GM23338 (cell line): ENCODE measurements around the gene WBP2. TPM values are rescaled to one million over a fixed set of nuclear protein-coding genes. Genes with fewer than 3 reads are reported as not detected.

Experiments used
- ATAC-seq: fragments of 200-7000 bp; cut with Tn5 transposase; 3 replicates; pipeline ENCODE4 v1.9.1; 2020
- DNase-seq: peaks from one replicate; pipeline ENCODE4 v3.0.0-alpha.2; 2015; ENCODE audit warnings: low spot score
- H2AFZ ChIP-seq: fragments of 200-600 bp; sonication (generic); 2 replicates; pipeline ENCODE4 v1.8.0; 2016; ENCODE audit warnings: antibody characterized with exemption, mild to moderate bottlenecking, moderate library complexity
- H3F3A ChIP-seq: fragments of 200-600 bp; sonication (generic); replicated peaks from 2 replicates; pipeline ENCODE4 v1.8.0; 2017; ENCODE audit warnings: antibody characterized with exemption, mixed run types, low read depth
- H3K27ac ChIP-seq: fragments of 200-600 bp; sonication (generic); 2 replicates; pipeline ENCODE4 v1.6.1; 2016; ENCODE audit warnings: low read depth
- H3K27me3 ChIP-seq: fragments of 200-600 bp; sonication (generic); 2 replicates; pipeline ENCODE4 v1.8.0; 2016; ENCODE audit warnings: mild to moderate bottlenecking, mixed run types, moderate library complexity; ENCODE audit not compliant: insufficient read depth
- H3K36me3 ChIP-seq: fragments of 200-600 bp; sonication (generic); 2 replicates; pipeline ENCODE4 v1.8.0; 2016; ENCODE audit warnings: mild to moderate bottlenecking; ENCODE audit not compliant: insufficient read depth
- H3K4me1 ChIP-seq: fragments of 200-600 bp; sonication (generic); 2 replicates; pipeline ENCODE4 v1.8.0; 2016; ENCODE audit warnings: mild to moderate bottlenecking, moderate library complexity; ENCODE audit not compliant: insufficient read depth
- H3K4me2 ChIP-seq: fragments of 200-600 bp; sonication (generic); 2 replicates; pipeline ENCODE4 v1.7.1; 2017; ENCODE audit warnings: mixed run types
- H3K4me3 ChIP-seq: fragments of 200-600 bp; sonication (generic); 2 replicates; pipeline ENCODE4 v1.6.1; 2016; ENCODE audit warnings: mixed run types
- H3K79me2 ChIP-seq: fragments of 200-600 bp; sonication (generic); replicated peaks from 2 replicates; pipeline ENCODE4 v1.8.0; 2017; ENCODE audit warnings: mild to moderate bottlenecking; ENCODE audit not compliant: insufficient read depth
- H3K9me2 ChIP-seq: fragments of 200-600 bp; sonication (generic); 2 replicates; pipeline ENCODE4 v1.8.0; 2017; ENCODE audit not compliant: insufficient read depth
- H4K20me1 ChIP-seq: fragments of 200-600 bp; sonication (generic); replicated peaks from 2 replicates; pipeline ENCODE4 v1.8.0; 2017; ENCODE audit warnings: mild to moderate bottlenecking; ENCODE audit not compliant: insufficient read depth
- H3K27ac Mint-ChIP-seq: 2 replicates; pipeline ENCODE4 v1.8.0; 2020; ENCODE audit warnings: inconsistent platforms, mild to moderate bottlenecking, moderate library complexity, mixed read lengths
- H3K27me3 Mint-ChIP-seq: 3 replicates; pipeline ENCODE4 v1.8.0; 2022; ENCODE audit warnings: low read depth, mild to moderate bottlenecking, moderate library complexity, mixed read lengths, inconsistent platforms; ENCODE audit not compliant: insufficient read depth, poor library complexity
- H3K36me3 Mint-ChIP-seq: 3 replicates; pipeline ENCODE4 v1.8.0; 2021; ENCODE audit warnings: low read depth, mild to moderate bottlenecking, inconsistent platforms, moderate library complexity, mixed read lengths
- H3K4me1 Mint-ChIP-seq: 3 replicates; pipeline ENCODE4 v1.8.0; 2020; ENCODE audit warnings: mild to moderate bottlenecking, inconsistent platforms, mixed read lengths
- H3K4me3 Mint-ChIP-seq: 3 replicates; pipeline ENCODE4 v1.8.0; 2021; ENCODE audit warnings: moderate library complexity, mild to moderate bottlenecking, inconsistent platforms, mixed read lengths
- H3K9me3 Mint-ChIP-seq: 3 replicates; pipeline ENCODE4 v1.8.0; 2020; ENCODE audit warnings: moderate library complexity, mild to moderate bottlenecking, inconsistent platforms, mixed read lengths
- CTCF ChIP-seq, 2 experiments: fragments of 200-600 bp in 1 of 2; sonication (generic) in 1 of 2; conservative IDR thresholded peaks; 2 replicates each; pipeline versions ENCODE4 v1.5.1 to v1.6.1; 2016 to 2017; ENCODE audit warnings: antibody characterized with exemption in 2 of 2, low read depth in 2 of 2, mild to moderate bottlenecking in 2 of 2, moderate library complexity in 1 of 2
- ETS1 ChIP-seq: IDR thresholded peaks from 2 replicates; pipeline ENCODE4 v1.6.1; 2016; ENCODE audit warnings: antibody characterized with exemption
- EZH2 ChIP-seq: fragments of 200-600 bp; sonication (generic); IDR thresholded peaks from one replicate; pipeline ENCODE4 v1.8.0; 2017; ENCODE audit warnings: antibody characterized with exemption, mild to moderate bottlenecking, low read depth; ENCODE audit not compliant: unreplicated experiment
- EZH2phosphoT487 ChIP-seq: fragments of 200-600 bp; sonication (generic); IDR thresholded peaks from one replicate; pipeline ENCODE4 v1.8.1; 2018; ENCODE audit warnings: antibody characterized with exemption; ENCODE audit not compliant: unreplicated experiment
- JUNB ChIP-seq: IDR thresholded peaks from one replicate; pipeline ENCODE4 v1.6.1; 2016; ENCODE audit warnings: antibody characterized with exemption; ENCODE audit not compliant: unreplicated experiment
- NANOG ChIP-seq: IDR thresholded peaks from 2 replicates; pipeline ENCODE4 v1.6.1; 2016; ENCODE audit warnings: antibody characterized with exemption, borderline replicate concordance
- POLR2AphosphoS5 ChIP-seq: IDR thresholded peaks from 2 replicates; pipeline ENCODE4 v1.6.1; 2016; ENCODE audit warnings: antibody characterized with exemption, low read depth
- REST ChIP-seq: IDR thresholded peaks from one replicate; pipeline ENCODE4 v1.6.1; 2018; ENCODE audit warnings: antibody characterized with exemption; ENCODE audit not compliant: unreplicated experiment
- STAT1 ChIP-seq: IDR thresholded peaks from one replicate; pipeline ENCODE4 v1.6.1; 2016; ENCODE audit warnings: antibody characterized with exemption; ENCODE audit not compliant: unreplicated experiment
- ZNF114 ChIP-seq: fragments of 250-450 bp; sonication (Bioruptor Pico); IDR thresholded peaks from 2 replicates; pipeline ENCODE4 v1.5.0; 2020; ENCODE audit warnings: mild to moderate bottlenecking, moderate library complexity
- ZNF331 ChIP-seq: fragments of 250-450 bp; sonication (Bioruptor Pico); IDR thresholded peaks from 2 replicates; pipeline ENCODE4 v1.5.0; 2020; ENCODE audit warnings: low read depth, mild to moderate bottlenecking, moderate library complexity
- polyA plus RNA-seq: library from polyadenylated mRNA; unstranded; fragments of >200 nt; fragmentation: Nextera tagmentation; extraction: Ambion mirVana; gene quantifications from 2 replicates; pipeline ENCODE4 v1.2.1, GENCODE V29; 2016
- total RNA-seq: library from RNA; depleted of rRNA; stranded (reverse); fragments of >200 nt; shearing (Covaris generic); gene quantifications from 2 replicates; pipeline ENCODE4 v1.2.3, GENCODE V29; 2014

WBP2 gene
- total and polyA plus RNA-seq, 2 experiments from 2014 or later, result 36.2 to 63.5 TPM

GRCh38 chr17:75899353-75899752 lies 44.2 kb upstream of the WBP2 start (continued):
- no peak for TF ChIP-seq REST
- TF ChIP-seq ETS1, result no peak

GRCh38 chr17:75898791-75899190 lies 43.7 kb upstream of the WBP2 start:
- peaks cover 25% of the 10 kb centered on the region for H3K4me1 ChIP-seq
- no peak for TF ChIP-seq NANOG
- no peak for ATAC-seq
- H3K36me3 Mint-ChIP-seq, result peaks cover 46% of the 10 kb centered on the region
- peaks cover 24% of the 10 kb centered on the region for H3K4me1 Mint-ChIP-seq
- peaks cover 10% of the 10 kb centered on the region for H3K27me3 Mint-ChIP-seq
- peaks cover 41% of the 10 kb centered on the region for H3F3A ChIP-seq
- H3K27me3 ChIP-seq, result no peaks in the 10 kb centered on the region
- H3K79me2 ChIP-seq, result peaks cover 28% of the 10 kb centered on the region
- no peaks in the 10 kb centered on the region for H3K9me3 Mint-ChIP-seq
- no peak overlapping the region for H3K4me3 ChIP-seq
- H3K4me3 Mint-ChIP-seq, result no peak overlapping the region
- no peak for DNase-seq
- H3K9me2 ChIP-seq, result no peaks in the 10 kb centered on the region
- no peak overlapping the region for H2AFZ ChIP-seq
- H4K20me1 ChIP-seq, result peaks cover 3% of the 10 kb centered on the region
- no peak overlapping the region for H3K27ac Mint-ChIP-seq
- H3K27ac ChIP-seq, result peak overlapping the region; percentile 45; the same call in 1 of the 2 replicates
- H3K36me3 ChIP-seq, result peaks cover 13% of the 10 kb centered on the region
- no peak overlapping the region for H3K4me2 ChIP-seq

- 0 out of 2 replicates have a peak overlapping the region, but pooled peaks have one; percentile 81 for H3K27ac Mint-ChIP-seq
- peak overlapping the region; percentile 83 for H3K4me3 Mint-ChIP-seq
- ATAC-seq, result no peak
- TF ChIP-seq REST (no peak), EZH2phosphoT487 (no peak), ZNF331 (CRISPR knock-in tag) (no peak), STAT1 (no peak), EZH2 (no peak), NANOG (no peak), POLR2AphosphoS5 (no peak), CTCF (conservative IDR thresholded peaks at IDR 0.05; ENCODE audit: low read depth in 2 of 2) (no peak), JUNB (no peak), ETS1 (no peak), ZNF114 (no peak)
Observed at GRCh38 chr17:75898065-75898464, 42.9 kb upstream of the WBP2 start.

More at GRCh38 chr17:75898065-75898464, 42.9 kb upstream of the WBP2 start:
- Histone ChIP-seq H4K20me1 (no peaks in the 10 kb centered on the region; the same call in 1 of the 2 replicates), H3F3A (peaks cover 35% of the 10 kb centered on the region), H3K4me2 (no peak overlapping the region), H2AFZ (no peak overlapping the region), H3K9me2 (no peaks in the 10 kb centered on the region), H3K27me3 (no peaks in the 10 kb centered on the region), H3K4me1 (peaks cover 18% of the 10 kb centered on the region; the same call in 1 of the 2 replicates), H3K4me3 (no peak overlapping the region), H3K79me2 (peaks cover 20% of the 10 kb centered on the region), H3K27ac (peak overlapping the region; percentile 81; the same call in 1 of the 2 replicates), H3K36me3 (peaks cover 13% of the 10 kb centered on the region)
- Mint-ChIP-seq H3K27me3 (peaks cover 10% of the 10 kb centered on the region), H3K9me3 (no peaks in the 10 kb centered on the region), H3K4me1 (peaks cover 26% of the 10 kb centered on the region), H3K36me3 (peaks cover 47% of the 10 kb centered on the region)
- DNase-seq, result no peak
